H1 (cell line): ENCODE results near the gene RPA3. TPM values are rescaled to one million over a fixed set of nuclear protein-coding genes. Genes with fewer than 3 reads are reported as not detected.

Experiments used
- CTCF ChIA-PET: fragments of 300-600 bp; sonication (Branson Sonifier 250); formaldehyde crosslinking; loops from one replicate; lab custom pipeline; 2021; ENCODE audit not compliant: partially characterized antibody; lab: Charles Lee
- POLR2A ChIA-PET: fragments of 300-600 bp; sonication (Branson Sonifier 250); formaldehyde crosslinking; loops from one replicate; lab custom pipeline; 2021; ENCODE audit warnings: inconsistent platforms; ENCODE audit not compliant: partially characterized antibody; lab: Charles Lee
- DNase-seq, 2 experiments: peaks; one replicate each; pipeline versions ENCODE4 v3.0.0 to v3.0.0-alpha.2; 2010 to 2022; ENCODE audit warnings: low spot score in 2 of 2, low read depth in 1 of 2, mixed read lengths in 1 of 2
- FAIRE-seq: peaks from 2 replicates; lab custom pipeline; 2011; peaks lifted over from hg19 to GRCh38; lab: Jason Lieb, UNC
- H2AFZ ChIP-seq: 2 replicates; pipeline ENCODE4 v1.8.1; 2012; ENCODE audit warnings: low read length, inconsistent platforms
- H2AK5ac ChIP-seq: 2 replicates; pipeline ENCODE4 v1.6.1; 2013; ENCODE audit warnings: low read depth, low read length
- H2BK120ac ChIP-seq: replicated peaks from 2 replicates; pipeline ENCODE3; 2013; ENCODE audit warnings: low read depth, low read length, inconsistent platforms
- H2BK12ac ChIP-seq: 2 replicates; pipeline ENCODE4 v1.6.1; 2013; ENCODE audit warnings: low read depth, low read length
- H2BK15ac ChIP-seq: 2 replicates; pipeline ENCODE4 v1.6.1; 2013; ENCODE audit warnings: low read length
- H2BK20ac ChIP-seq: 2 replicates; pipeline ENCODE4 v1.6.1; 2013; ENCODE audit warnings: low read length
- H2BK5ac ChIP-seq: 2 replicates; pipeline ENCODE4 v1.6.1; 2013; ENCODE audit warnings: low read depth, low read length
- H3K14ac ChIP-seq: 2 replicates; pipeline ENCODE4 v1.6.1; 2013; ENCODE audit warnings: inconsistent platforms; ENCODE audit not compliant: insufficient read length
- H3K18ac ChIP-seq: 2 replicates; pipeline ENCODE4 v1.6.1; 2013; ENCODE audit warnings: low read length; ENCODE audit errors: extremely low read depth
- H3K23ac ChIP-seq: 2 replicates; pipeline ENCODE4 v1.6.1; 2013; ENCODE audit warnings: inconsistent platforms; ENCODE audit not compliant: insufficient read length
- H3K23me2 ChIP-seq: 2 replicates; pipeline ENCODE4 v1.6.1; 2013; ENCODE audit warnings: low read depth, low read length
- H3K27ac ChIP-seq: 2 replicates; pipeline ENCODE4 v1.6.1; 2011; ENCODE audit warnings: low read depth, low read length, inconsistent platforms
- H3K27me3 ChIP-seq, 4 experiments: replicated peaks in 1 of 4; 1 replicate in 1 of 4; 2 replicates in 3 of 4; pipeline versions ENCODE4 v1.6.1 to v1.8.1; 2011 to 2013; ENCODE audit warnings: low read length in 3 of 4, mild to moderate bottlenecking in 3 of 4, inconsistent platforms in 2 of 4, mixed read lengths in 2 of 4, moderate library complexity in 1 of 4; ENCODE audit not compliant: control insufficient read depth in 3 of 4, insufficient read depth in 3 of 4; ENCODE audit errors: extremely low read depth in 1 of 4
- H3K36me3 ChIP-seq, 4 experiments: 2 replicates each; pipeline versions ENCODE4 v1.6.1 to v1.8.1; 2011 to 2013; ENCODE audit warnings: mild to moderate bottlenecking in 4 of 4, low read length in 3 of 4, moderate library complexity in 2 of 4, control low read depth in 1 of 4, inconsistent platforms in 1 of 4; ENCODE audit not compliant: insufficient read depth in 4 of 4, control insufficient read depth in 2 of 4
- H3K4ac ChIP-seq: replicated peaks from 2 replicates; pipeline ENCODE3; 2013; ENCODE audit warnings: low read length, low read depth, mixed read lengths, inconsistent platforms; ENCODE audit not compliant: insufficient read length
- H3K4me1 ChIP-seq, 4 experiments: replicated peaks in 1 of 4; 1 replicate in 1 of 4; 2 replicates in 3 of 4; pipeline versions ENCODE4 v1.6.1 to v1.8.1; 2011 to 2013; ENCODE audit warnings: low read length in 3 of 4, inconsistent platforms in 2 of 4, mixed read lengths in 1 of 4; ENCODE audit not compliant: insufficient read depth in 4 of 4, control insufficient read depth in 3 of 4
- H3K4me2 ChIP-seq, 2 experiments: 2 replicates each; pipeline versions ENCODE4 v1.6.1 to v1.8.1; 2011 to 2013; ENCODE audit warnings: low read depth in 2 of 2, low read length in 2 of 2, control low read depth in 1 of 2, inconsistent platforms in 1 of 2, mild to moderate bottlenecking in 1 of 2; ENCODE audit not compliant: insufficient read depth in 1 of 2
- H3K4me3 ChIP-seq, 4 experiments: fragments of 200-600, 300-600 bp in 1 of 4; sonication (generic), shearing (Covaris generic), sonication (Bioruptor Twin) in 1 of 4; 2 replicates each; pipeline versions ENCODE4 v1.5.1 to v1.8.1; 2011 to 2016; ENCODE audit warnings: low read length in 4 of 4, low read depth in 3 of 4, control low read depth in 2 of 4, inconsistent platforms in 2 of 4, mild to moderate bottlenecking in 2 of 4, mixed read lengths in 1 of 4, moderate library complexity in 1 of 4; ENCODE audit not compliant: insufficient read depth in 2 of 4; ENCODE audit errors: extremely low read depth in 1 of 4
- H3K56ac ChIP-seq: replicated peaks from 2 replicates; pipeline ENCODE3; 2013; ENCODE audit warnings: low read depth, mild to moderate bottlenecking, mixed read lengths, low read length, inconsistent platforms; ENCODE audit not compliant: insufficient read length
- H3K79me1 ChIP-seq: 2 replicates; pipeline ENCODE4 v1.6.1; 2013; ENCODE audit warnings: low read depth, low read length, control low read depth
- H3K79me2 ChIP-seq, 2 experiments: 2 replicates each; pipeline versions ENCODE4 v1.6.1 to v1.8.1; 2012 to 2013; ENCODE audit warnings: low read length in 2 of 2, mild to moderate bottlenecking in 2 of 2, inconsistent platforms in 1 of 2; ENCODE audit not compliant: insufficient read depth in 2 of 2, control insufficient read depth in 1 of 2
- H3K9ac ChIP-seq, 4 experiments: replicated peaks in 1 of 4; 1 replicate in 1 of 4; 2 replicates in 3 of 4; pipeline versions ENCODE4 v1.6.1 to v1.8.1; 2011 to 2013; ENCODE audit warnings: low read depth in 3 of 4, low read length in 3 of 4, control low read depth in 2 of 4, mild to moderate bottlenecking in 2 of 4, moderate library complexity in 2 of 4, inconsistent platforms in 1 of 4; ENCODE audit errors: extremely low read depth in 1 of 4
- H3K9me3 ChIP-seq, 2 experiments: 2 replicates each; pipeline versions ENCODE4 v1.6.1 to v1.8.1; 2012 to 2013; ENCODE audit warnings: mild to moderate bottlenecking in 2 of 2, moderate library complexity in 2 of 2, control low read depth in 1 of 2, inconsistent platforms in 1 of 2, low read depth in 1 of 2, low read length in 1 of 2, mixed read lengths in 1 of 2; ENCODE audit not compliant: insufficient read depth in 2 of 2
- H4K20me1 ChIP-seq, 2 experiments: replicated peaks in 1 of 2; 2 replicates each; pipeline versions ENCODE3 to v1.8.1; 2011 to 2013; ENCODE audit warnings: inconsistent platforms in 2 of 2, low read length in 2 of 2, mild to moderate bottlenecking in 1 of 2; ENCODE audit not compliant: insufficient read depth in 2 of 2, control insufficient read depth in 1 of 2
- H4K5ac ChIP-seq: 2 replicates; pipeline ENCODE4 v1.6.1; 2013; ENCODE audit warnings: low read length, low read depth, mixed read lengths, inconsistent platforms; ENCODE audit not compliant: insufficient read length
- H4K8ac ChIP-seq: 2 replicates; pipeline ENCODE4 v1.8.0; 2013; ENCODE audit warnings: mild to moderate bottlenecking, moderate library complexity, low read length, inconsistent platforms; ENCODE audit not compliant: insufficient read depth; ENCODE audit errors: extremely low read depth
- H4K91ac ChIP-seq: replicated peaks from 2 replicates; pipeline ENCODE3; 2013; ENCODE audit warnings: low read length, mixed read lengths, inconsistent platforms; ENCODE audit not compliant: insufficient read length
- ASH2L ChIP-seq: fragments of 200-600, 300-600 bp; sonication (generic); IDR thresholded peaks from one replicate; pipeline ENCODE4 v1.7.1; 2017; ENCODE audit warnings: low read length
- ATF3 ChIP-seq: IDR thresholded peaks from 2 replicates; pipeline ENCODE4 v1.6.1; 2011; ENCODE audit warnings: low read depth, mild to moderate bottlenecking, low read length; ENCODE audit not compliant: insufficient read depth
- CTBP2 ChIP-seq: IDR thresholded peaks from 2 replicates; pipeline ENCODE4 v1.7.0; 2011; ENCODE audit warnings: borderline replicate concordance, mild to moderate bottlenecking, moderate library complexity, mixed read lengths, low read length; ENCODE audit not compliant: insufficient read depth, insufficient read length
- POLR2AphosphoS5 ChIP-seq: IDR thresholded peaks from 2 replicates; pipeline ENCODE4 v1.6.1; 2011; ENCODE audit warnings: low read depth, low read length
- SP1 ChIP-seq: IDR thresholded peaks from 2 replicates; pipeline ENCODE4 v1.6.1; 2011; ENCODE audit warnings: low read depth, low read length
- SP4 ChIP-seq: IDR thresholded peaks from 2 replicates; pipeline ENCODE4 v1.6.1; 2012; ENCODE audit warnings: low read length, inconsistent platforms
- USF2 ChIP-seq: IDR thresholded peaks from 2 replicates; pipeline ENCODE4 v1.6.1; 2011; ENCODE audit warnings: low read length, improper control_type of control experiment
- WGBS, 2 experiments: shearing (Covaris generic) in 1 of 2; methylation state at CpG; one replicate each; pipeline versions ENCODE4 v1.1.6 to v1.1.7; 2013 to 2015; ENCODE audit warnings: low lambda C conversion rate in 2 of 2, mixed read lengths in 2 of 2, inconsistent platforms in 1 of 2, low coverage in 1 of 2, missing lambda C conversion rate in 1 of 2; ENCODE audit not compliant: insufficient replicate concordance in 2 of 2, insufficient coverage in 1 of 2, insufficient read length in 1 of 2; ENCODE audit errors: extremely low coverage in 1 of 2, missing lambda C conversion rate in 1 of 2; 5-methylcytosine and 5-hydroxymethylcytosine counted together
- polyA plus RNA-seq, 7 experiments: library from polyadenylated mRNA; depleted of rRNA in 3 of 7; stranded (reverse) in 5 of 7; unstranded in 2 of 7; fragments of >200 nt in 5 of 7; fragments of 200-250 nt in 2 of 7; gene quantifications; 1 replicate in 5 of 7; 2 replicates in 1 of 7; 4 replicates in 1 of 7; pipeline versions ENCODE4 v1.2.1 to v1.2.3, GENCODE V29; 2011 to 2013; ENCODE audit warnings: missing spikeins in 2 of 7, mixed read lengths in 2 of 7
- total RNA-seq: library from RNA; stranded (reverse); fragmentation: NEBNext Ultra II Directional; extraction: Animal tissue kit (Norgen Biotek cat#: 25700); gene quantifications from 2 replicates; pipeline ENCODE4 v1.2.1, GENCODE V29; 2021

RPA3 gene
- total and polyA plus RNA-seq, 2 of the 8 experiments (the other 6 are each of a cell fraction or from before 2014, with no cell fraction given): 60.2 to 105 TPM

- Histone ChIP-seq H3K9me3 (no peaks in the 10 kb centered on the region; a peak in 1 of 4 replicates), H2AFZ (no peak overlapping the region), H4K8ac (no peak overlapping the region), H3K56ac (no peak overlapping the region), H3K36me3 (no peaks in the 10 kb centered on the region), H2BK20ac (no peak overlapping the region), H3K9ac (no peak overlapping the region), H4K20me1 (no peaks in the 10 kb centered on the region), H3K4me3 (no peak overlapping the region), H3K4ac (no peak overlapping the region), H2BK12ac (no peak overlapping the region), H4K5ac (no peak overlapping the region), H3K23me2 (no peaks in the 10 kb centered on the region), H2BK120ac (no peak overlapping the region), H3K4me2 (no peak overlapping the region), H3K27ac (no peak overlapping the region), H3K14ac (no peak overlapping the region), H3K23ac (no peak overlapping the region), H2BK5ac (no peak overlapping the region), H3K79me1 (no peaks in the 10 kb centered on the region), H3K4me1 (peaks cover 0 to 4% (median 0%) of the 10 kb centered on the region in 4 experiments; a peak in 1 of 7 replicates), H4K91ac (no peak overlapping the region), H3K79me2 (no peaks in the 10 kb centered on the region), H2BK15ac (no peak overlapping the region), H3K27me3 (no peaks in the 10 kb centered on the region), H2AK5ac (no peak overlapping the region), H3K18ac (no peak overlapping the region)
- FAIRE-seq (no peak), DNase-seq (no peak)
- ChIA-PET POLR2A (interaction anchor here (0.6 kb wide), 1 partner anchor 45 kb away, joined by 3 read pairs; no protein-coding TSS in a partner anchor), CTCF (interaction anchor here (0.7 to 1.4 kb wide), 3 partner anchors 22 to 65 kb away, joined by 3 to 4 read pairs (median 3); no protein-coding TSS in a partner anchor)
- no peak for TF ChIP-seq ATF3
- no peak for TF ChIP-seq CTBP2
- no peak for TF ChIP-seq SP1
- no peak for TF ChIP-seq POLR2AphosphoS5
- TF ChIP-seq USF2: no peak
- no peak for TF ChIP-seq SP4
- TF ChIP-seq ASH2L: no peak
- 90% methylated on average over 4 of the region's 4 CpGs; no CpG with 5 or more reads in 1 of the 2 experiments for WGBS, 2 experiments
These were observed 27.6 kb upstream of the RPA3 start for GRCh38 chr7:7745966-7746365.
